ENCODE results near the gene CORO1C.
A peak's percentile ranks its signal among the peaks of the same experiment; 100 is the strongest.
"Not testable (repeated sequence)": the region's sequence is repeated elsewhere in the genome, so short reads cannot be mapped to it uniquely, and the experiment has no call there.

Gene CORO1C

DNA sequence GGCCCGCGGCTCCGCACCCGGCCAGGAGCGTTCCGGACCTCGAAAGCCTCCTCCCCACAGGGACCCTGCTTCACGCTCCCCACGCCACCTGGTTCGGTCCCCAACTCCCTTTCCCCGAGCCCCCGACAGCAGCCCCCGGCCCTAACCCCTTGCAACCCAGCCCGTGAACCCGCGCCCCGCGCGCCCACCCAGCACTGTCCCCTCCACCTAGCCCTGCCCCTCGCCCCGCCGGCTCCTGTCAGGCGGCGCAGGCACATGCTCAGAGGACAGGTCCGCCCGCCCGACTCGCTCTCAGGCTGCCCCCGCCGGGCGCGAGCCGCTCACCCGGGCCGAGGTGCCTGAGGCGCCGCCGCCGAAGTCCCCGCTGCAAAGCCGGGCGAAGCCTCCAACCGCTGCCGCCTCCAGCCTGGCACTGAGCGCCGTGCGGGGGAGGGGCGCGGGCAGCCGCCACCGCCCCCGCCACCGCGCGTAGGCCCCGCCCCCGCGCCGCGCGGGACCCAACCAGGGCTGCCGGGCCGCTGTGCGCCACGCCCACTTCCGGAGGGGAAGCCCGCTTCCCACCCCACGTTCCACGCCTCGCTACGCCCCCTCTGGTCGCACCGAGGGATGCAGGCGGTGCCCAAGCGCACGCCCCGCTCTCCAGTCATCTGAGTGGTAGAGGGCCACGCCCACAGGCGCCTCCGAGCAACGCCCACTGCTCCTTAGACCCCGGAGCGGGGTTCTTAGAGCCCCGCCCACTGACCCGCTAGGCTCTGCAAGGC is at the start of gene CORO1C:
CORO1C (minus strand) TSS at position 414 of the 761 bp plus-strand sequence. CDS start 30,200 bp downstream, outside the sequence.
- peak; percentile 92 to 94 for DNase-seq

DNA sequence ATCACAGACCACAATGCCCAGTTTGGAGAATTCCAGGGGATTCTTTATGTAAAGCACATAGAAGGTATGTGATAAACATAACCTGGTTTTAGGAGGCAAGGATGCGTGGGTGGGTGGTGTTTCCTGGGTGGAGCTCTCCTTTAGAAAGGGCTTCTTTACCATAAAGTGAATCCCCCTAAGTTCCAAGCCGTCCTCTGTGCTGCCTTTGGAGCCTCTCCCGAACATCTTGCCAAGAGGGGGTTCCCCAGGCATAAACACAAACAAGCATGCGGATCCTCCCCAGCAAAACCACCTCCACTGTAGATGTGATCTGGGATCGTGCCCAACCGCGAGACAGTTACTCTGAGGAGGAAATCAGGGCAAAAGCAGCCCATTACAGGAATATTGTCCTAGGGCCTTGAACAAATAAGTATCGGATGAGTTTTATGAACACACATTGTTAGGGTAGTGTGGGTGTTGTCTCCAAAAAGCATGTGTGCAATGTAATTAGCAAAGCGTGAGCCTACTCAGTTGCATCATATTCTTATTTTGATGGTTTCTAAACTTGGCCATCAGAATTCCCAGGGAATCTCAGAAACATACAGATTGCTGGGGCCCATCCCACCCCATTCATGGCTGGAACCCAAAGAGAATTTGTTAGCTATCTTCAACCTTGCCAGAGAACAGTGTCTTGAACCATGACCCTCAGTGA is 48.8 kb upstream of the CORO1C start:
- no peak for DNase-seq

DNA sequence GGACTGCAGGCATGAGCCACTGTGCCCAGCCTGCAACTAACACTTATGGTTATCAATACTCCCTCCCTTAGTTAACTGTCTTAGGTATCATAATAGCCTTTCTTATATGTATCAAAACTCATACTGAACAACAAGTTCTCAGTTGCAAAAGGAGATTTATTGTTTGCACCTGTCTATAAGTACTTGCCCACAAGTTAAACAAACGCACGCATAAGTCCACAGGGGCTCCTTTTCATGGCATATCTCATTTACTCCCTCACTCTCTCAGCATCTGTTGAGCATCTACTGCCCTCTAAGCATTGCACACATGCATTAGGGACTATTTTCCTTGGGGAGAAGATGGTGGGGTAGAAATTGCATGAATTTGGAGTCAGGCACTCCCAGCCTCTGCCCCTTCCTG is 46.7 kb upstream of the CORO1C start:
- DNase-seq: no peak

DNA sequence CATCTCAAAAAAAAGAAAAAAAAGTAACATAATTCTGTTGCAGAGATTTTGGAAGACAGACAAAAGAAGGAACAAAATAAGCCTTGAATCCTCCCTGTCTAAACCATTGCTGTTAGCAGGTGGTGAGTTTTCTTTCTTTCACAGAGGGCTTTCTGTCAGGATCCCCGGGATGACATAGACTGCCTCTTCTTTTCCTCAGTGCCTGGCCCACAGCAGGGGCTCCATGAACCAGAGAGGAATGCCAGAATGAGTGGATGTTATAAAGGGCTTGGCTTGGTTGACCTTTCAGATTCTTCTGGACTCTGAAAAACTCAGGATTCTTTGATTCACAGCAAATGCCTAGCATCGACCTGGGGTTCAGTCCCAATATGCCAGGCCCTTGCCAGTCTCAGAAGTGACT is 45.8 kb upstream of the CORO1C start:
- no peak for DNase-seq

DNA sequence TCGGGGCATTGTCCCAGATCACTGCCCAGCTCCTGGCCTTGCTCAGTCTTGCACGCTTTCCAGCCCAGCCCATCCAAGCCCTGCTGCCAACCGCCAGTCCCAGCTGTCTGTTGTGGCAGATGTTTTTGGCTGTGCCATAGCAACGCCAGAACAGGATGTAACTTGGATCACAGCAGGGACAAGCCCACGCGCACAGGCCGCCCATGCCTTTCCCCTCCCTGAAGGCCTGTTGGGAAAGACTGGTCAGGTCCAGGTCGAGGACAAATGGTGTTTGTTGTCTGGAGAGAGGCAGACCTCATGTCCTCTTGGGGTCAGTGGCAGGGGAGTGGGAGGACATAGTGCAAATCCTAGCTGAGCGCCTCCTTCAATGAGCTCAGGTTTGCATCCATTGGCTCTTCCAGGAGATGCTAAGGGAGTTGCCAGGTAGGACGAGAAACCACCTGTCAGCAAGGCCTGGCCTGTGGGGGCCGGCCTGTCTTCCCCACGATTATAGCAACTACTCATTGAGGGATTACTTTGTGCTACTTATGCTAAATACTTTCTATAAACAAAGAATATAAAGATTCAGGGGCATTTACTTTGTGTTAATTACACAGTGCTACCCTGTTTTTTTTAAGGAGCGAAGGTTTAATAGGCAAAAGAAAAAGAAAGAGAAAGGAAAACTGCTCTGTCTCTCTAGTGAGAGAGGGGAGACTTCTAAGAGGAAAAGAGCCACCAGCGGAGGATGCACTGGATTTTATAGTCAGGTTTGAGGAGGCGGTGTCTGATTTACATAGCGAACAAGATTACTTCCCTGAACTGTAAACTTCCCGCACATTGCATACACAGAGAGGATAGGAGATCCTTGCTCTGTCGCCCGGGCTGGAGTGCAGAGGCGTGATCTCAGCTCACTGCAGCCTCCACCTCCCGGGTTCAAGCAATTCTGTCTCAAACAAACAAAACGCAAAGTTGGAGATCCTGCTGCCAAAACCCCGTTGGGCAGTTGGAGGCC is 42.8 kb upstream of the CORO1C start:
- peak; percentile 27 to 36 for DNase-seq

DNA sequence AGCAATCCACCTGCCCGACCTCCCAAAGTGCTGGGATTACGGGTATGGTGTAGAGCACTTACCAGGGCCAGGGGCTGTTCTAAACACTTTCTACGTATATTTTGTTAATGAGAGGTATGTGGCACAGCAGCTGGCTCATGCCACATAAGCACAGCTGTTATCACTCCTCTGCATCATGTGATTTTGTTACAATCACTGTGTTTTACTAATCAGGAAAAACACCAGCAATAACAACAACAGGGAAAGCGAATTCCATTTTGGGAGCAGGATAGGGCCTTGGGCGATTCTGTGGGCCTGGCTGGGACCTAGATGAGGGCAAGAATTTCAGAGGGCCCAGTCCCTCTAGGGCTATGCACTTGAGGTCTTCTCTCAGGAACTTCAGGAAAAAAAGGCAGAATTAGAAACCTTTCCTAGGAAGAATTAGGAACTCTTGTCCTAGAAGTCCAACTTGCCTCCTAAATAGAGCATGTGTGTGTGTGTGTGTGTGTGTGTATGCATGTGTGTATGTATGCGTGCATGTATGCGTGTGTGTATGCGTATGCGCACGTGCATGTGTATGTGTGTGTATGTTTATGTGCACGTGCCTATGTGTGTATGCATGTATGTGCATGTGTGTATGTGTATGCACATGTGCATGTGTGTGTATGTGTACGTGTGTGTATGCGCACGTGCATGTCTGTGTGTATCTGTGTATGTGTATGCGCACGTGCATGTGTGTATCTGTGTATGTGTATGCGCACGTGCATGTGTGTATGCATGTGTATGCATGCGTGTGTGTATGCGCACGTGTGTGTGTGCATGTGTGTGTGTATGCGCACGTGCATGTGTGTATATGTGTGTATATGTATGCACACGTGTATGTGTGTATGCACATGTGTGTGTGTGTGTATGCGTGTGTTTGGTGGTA is 41.8 kb upstream of the CORO1C start:
- DNase-seq: no peak

DNA sequence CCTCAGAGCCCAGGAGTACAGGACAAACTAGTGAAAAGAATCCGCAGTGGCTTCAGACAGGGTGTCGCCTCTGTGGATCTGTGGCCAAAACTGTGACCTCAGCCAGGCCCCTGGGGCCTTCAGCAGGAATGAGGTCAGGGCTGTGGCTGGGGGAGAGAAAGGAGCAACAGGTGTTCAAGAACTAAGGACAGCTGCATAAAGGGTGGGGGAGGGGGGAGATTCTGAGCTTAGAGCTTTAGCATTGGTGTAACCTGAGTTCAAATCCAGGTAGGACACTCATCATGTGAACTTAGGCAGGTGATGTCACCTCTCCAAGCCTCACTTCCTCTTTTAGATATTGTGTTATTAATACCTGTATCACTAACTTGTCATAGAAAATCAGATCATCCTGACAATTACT is 40.9 kb upstream of the CORO1C start:
- DNase-seq: no peak

DNA sequence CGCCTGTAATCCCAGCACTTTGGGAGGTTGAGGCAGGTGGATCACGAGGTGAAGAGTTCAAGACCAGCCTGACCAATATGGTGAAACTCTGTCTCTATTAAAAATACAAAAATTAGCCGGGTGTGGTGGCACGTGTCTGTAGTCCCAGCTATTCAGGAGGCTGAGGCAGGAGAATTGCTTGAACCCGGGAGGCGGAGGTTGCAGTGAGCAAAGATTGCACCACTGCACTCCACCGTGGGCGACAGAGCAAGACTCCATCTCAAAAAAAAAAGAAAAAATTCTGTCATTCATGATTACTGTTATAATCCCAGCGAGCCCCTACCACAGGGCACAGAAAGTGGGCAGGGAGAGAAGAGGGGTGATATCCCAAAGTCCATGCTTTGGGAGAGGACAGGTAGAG is 40.5 kb upstream of the CORO1C start:
- not testable (repeated sequence) for DNase-seq

DNA sequence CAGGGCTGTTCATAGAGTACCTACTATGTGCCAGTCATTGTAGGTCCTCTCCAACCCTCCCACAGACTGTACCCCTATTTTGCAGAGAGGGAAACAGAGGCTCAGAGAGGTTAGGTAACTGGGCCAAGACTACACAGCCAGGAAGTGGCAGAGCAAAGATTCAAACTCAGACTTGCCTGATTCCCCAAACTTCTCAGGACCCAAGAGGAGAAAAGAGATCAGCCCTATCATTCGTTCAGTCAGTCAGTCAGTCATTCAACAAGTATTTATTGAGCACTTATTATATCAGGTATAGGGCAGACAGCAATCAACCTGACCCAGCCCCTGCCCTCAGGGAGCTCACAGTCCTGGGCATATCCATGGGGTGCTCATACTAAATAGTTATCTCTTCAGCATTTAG is 39.6 kb upstream of the CORO1C start:
- no peak for DNase-seq

DNA sequence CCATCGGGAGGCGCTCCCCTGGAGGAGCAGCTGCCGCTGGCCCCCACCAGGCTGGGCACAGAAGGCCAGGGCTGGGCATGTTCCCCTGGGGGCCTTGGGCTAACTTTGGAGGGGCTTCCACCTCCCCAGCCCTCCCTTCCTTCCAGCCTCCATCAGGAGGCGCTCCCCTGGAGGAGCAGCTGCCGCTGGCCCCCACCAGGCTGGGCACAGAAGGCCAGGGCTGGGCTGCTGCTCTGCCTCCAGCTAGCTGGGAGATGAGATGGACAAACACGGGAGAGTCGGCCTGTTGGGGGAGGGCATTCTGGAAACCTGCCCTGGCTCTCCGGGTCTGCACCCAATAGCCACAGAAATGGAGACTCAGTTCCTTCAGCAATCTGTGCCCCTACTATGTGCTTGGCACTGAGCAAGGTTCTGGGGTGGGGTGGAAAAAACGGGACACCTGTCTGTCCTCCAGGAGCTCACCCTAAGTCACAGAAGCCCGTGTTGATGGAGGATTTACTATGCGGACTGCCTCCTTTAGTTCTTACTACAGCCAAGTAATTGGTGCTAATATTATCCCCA is 39.0 kb upstream of the CORO1C start:
- no peak for DNase-seq

DNA sequence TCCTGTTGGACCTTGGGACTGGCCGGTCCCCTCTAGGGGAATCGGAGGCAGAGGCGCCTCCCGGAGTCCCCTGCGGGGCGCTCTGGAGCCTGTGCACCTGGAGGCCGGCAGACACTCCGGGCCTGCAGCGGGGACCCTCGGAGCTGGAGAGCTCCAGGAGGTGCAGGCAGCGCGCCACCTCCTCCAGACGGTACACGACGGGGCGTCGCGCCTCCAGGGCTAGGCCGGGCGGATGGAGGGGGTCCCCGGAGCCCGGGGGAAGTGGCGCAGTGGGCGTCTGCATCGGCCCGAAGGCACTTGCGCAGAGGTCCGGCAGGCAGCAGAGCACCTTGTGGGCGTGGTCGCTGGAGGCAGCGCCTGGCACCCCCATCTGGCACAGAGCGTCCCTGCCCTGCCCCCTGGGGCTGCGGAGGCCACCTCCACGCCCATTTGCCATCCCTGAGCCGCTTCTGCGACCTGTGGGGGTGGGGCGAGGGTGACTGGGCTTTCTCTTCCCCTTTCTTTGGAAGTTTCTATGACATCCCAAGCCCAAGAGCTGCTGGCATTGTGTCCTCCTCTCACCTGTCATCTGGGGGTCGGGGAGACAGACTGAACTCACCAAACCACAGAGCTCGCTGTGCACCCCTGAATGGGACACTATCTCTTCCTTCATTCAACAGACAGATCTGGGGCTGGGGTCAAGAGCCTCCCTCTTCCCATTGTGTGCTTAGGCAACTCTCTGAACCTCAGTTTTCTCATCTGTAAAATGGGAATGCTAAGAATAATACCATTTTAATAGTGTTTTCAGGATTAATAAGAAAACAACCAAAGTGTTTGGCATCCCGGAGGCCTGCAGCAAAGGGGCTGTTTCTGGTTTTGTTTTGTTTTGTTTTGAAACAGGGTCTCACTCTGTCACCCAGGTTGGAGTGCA is 37.5 kb upstream of the CORO1C start:
- DNase-seq: no peak

DNA sequence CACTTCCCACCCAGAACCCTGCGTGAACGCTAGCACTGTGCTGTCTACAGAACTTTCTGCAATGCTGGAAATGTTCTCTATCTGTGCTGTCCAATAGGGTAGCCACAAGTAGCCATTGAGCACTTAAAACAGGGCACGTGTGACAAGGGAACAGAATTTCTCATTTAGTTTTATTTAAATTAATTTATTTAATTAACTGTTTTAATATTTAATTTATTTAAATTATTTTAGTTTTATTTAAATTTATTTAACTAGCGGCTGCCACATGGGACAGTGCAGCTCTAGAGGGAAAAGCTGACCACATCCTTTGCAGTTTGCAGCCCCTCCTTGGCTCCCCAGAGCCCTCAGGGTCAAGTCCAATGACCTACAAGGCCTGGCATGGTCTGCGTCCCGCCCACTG is 35.0 kb upstream of the CORO1C start:
- DNase-seq: no peak

DNA sequence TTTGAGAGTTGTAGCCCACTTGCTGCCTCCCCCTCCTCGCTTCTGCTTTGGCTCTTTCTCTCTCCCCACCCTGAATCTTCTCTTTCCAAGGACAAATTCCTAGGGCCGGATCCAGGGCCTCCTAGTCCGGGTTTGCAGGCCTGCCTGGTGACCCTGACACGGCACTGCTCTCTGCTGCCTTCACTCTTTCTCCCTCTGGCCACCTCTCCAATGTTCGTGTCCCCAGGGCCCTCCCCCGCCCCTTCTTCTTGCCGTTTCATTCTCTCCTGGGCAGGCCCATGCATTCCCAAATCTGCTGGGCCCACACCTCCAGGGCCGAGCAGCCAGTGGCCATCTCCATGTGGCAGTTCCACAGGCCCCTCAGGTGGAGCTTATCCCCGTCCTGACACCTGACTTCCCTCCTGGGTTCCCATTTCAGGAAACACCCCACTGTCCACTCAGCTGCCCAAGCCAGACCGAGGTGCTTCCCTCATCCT is 34.0 kb upstream of the CORO1C start:
- DNase-seq: no peak

DNA sequence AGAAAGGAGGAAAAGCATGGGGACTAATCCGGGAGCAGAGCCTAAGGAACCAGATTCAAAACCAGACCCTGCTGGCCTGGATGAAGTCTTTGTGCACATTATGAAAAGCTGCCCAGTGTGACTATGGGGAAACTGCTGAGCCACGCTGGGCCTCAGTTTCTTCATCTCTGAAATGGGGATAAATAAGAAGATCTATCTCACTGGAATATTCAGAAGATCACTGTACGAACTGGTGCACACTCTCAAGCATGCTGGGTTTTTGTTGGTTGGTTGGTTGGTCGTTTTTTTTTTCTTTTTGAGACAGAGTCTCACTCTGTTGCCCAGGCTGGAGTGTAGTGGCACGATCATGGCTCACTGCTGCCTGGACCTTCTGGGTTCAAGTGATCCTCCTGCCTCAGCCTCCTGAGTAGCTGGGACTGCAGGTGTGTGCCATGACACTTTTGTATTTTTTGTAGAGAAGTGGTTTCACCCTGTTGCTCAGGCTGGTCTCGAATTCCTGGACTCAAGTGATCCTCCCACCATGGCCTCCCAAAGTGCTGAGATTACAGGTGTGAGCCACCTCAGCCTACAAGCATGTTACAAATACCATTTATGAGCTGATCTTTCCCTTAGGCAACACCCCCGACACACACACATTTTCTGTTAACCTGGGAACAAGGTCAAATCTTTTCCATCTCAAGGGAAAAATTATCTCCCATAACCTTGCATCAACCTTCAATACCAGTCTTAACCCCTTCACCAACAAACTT is 33.4 kb upstream of the CORO1C start:
- DNase-seq: no peak

DNA sequence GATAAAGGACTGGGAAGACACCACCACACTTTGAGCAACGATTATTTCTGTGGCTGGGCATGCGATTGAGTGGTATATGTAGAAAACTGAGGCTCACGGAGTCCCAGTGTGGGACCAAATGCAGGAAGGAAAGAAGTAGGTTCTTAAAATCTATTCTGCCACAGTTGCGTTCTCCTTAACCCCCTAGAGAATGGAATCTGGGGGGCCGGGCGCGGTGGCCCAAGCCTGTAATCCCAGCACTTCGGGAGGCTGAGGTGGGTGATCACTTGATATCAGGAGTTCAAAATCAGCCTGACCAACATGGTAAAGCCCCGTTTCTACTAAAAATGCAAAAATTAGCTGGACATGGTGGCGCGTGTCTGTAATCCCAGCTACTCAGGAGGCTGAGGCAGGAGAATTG is 29.9 kb upstream of the CORO1C start:
- no peak for DNase-seq

DNA sequence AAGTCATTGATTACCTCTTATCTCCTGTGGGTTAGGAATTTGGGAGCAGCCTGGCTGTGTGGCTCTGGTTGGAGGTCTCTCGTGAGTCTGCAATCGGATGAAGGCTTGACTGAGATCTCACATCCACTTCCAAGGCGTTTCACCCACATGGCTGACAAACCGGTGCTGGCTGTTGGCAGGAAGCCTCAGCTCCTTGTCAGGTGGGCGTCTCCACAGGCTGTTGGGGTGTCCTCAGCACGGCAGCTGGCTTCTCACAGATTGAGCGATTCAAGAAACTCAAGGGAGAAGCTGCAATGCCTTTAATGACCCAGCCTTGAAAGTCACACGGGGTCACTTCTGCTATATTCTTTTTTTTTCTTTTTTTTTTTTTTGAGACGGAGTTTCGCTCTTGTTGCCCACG is 28.6 kb upstream of the CORO1C start:
- DNase-seq: no peak

DNA sequence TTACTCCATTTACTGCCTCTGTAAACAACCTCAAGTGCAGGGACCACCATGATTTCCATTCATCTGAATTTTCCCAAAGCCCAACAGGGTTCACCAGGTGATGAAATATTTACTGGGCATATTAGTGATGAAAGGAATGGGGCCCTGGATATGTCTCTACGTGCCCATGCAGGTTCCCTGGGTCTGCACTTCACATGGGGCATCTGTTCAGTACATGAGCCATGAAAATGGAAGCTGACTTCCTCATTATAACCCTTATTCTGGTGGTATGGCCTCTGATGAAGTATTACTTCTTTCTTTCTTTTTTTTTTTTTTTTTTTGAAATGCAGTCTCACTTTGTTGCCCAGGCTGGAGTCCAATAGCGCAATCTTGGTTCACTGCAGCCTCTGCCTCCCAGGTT is 26.5 kb upstream of the CORO1C start:
- no peak for DNase-seq

DNA sequence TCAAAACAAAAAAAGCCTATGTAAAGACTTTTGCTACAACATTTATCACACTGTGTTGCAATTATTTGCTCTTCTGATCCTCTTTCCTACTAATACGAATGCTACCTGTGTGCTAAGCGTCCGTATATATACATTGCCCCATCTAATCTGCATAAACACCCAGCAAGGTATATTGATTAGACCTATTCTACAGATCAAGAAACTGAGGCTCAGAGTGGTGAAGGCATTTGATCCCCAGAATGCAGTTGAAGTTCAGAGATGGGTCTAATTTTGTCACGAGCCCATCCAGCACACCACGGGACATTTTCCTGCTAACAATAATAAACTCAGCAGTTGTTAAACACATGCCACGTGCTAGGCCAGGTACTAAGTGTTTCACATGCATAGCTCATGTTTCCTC is 25.1 kb upstream of the CORO1C start:
- no peak for DNase-seq

DNA sequence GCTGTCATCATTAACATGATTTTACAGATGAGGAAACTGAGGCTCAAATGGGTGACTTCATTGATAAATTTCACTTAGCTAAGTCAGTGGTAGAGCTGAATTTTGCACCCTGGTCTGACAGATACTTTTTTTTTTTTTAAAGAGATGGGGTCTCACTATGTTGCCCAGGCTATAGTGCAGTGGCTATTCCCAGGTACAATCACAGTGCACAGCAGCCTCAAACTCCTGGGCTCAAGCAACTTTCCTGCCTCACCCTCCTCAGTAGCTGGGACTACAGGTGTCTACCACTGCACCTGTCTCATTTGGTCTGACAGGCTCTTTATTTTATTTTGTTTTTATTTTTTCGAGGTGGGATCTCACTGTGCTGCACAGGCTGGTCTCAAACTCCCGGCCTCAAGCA is 24.2 kb upstream of the CORO1C start:
- DNase-seq: no peak

DNA sequence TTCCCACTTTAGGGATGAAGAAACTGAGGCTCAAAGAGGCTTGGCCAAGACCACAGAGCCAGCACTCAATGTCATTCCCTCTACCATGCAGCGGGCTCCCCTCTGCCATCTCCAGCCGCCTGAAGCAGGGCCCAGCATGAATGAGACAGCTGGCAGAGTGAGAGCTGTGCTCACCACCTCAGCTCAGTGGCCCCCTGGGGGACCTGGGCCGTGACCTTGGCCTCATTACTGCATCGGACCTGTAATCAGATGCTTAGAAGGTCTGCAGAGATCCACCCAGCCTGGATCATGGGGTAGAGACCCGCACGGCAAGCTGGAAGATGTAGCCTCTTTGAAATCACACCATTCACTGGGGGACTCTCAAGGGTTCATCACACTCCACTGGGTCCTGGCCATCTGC is 22.7 kb upstream of the CORO1C start:
- no peak for DNase-seq

Measured in Kasumi-1 (cell line).